GM19463 (cell line): ENCODE measurements around the gene BLOC1S3.

Source experiments
- ATAC-seq: cut with Tn5 transposase; IDR thresholded peaks from one replicate; pipeline ENCODE4 v1.9.1; 2021; ENCODE audit warnings: mild to moderate bottlenecking, moderate library complexity; ENCODE audit not compliant: unreplicated experiment

Gene BLOC1S3

GRCh38 chr19:45178262-45179071 is at the start of gene BLOC1S3:
Gene BLOC1S3, plus strand, starts transcription at chr19:45178784. Its CDS starts 513 bp downstream, at chr19:45179297.
- peak; percentile 78 for ATAC-seq

DNA sequence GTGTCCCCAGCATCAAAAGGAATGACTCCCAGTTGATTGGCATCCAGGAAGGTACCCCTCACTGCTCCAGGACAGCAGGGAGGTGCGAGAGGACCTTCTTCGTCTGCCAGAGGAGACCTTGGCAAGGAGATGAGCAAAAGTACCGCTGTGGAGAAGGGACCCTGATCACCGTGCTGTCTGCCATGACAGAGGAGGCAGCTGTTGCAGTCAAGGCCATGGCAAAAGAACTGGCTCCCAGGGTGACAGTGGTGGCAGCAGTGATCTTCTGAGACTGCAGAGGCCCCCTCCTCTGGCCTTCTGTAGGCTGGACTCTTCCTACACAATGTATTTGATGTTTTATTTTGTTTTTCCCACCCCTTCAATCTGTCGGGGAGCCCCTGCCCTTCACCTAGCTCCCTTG is 49.8 kb upstream of the BLOC1S3 start:
- no peak for ATAC-seq

GRCh38 chr19:45130236-45130635 is 48.3 kb upstream of the BLOC1S3 start:
- ATAC-seq = no peak

GRCh38 chr19:45130888-45131615 is 47.5 kb upstream of the BLOC1S3 start:
- no peak for ATAC-seq

DNA sequence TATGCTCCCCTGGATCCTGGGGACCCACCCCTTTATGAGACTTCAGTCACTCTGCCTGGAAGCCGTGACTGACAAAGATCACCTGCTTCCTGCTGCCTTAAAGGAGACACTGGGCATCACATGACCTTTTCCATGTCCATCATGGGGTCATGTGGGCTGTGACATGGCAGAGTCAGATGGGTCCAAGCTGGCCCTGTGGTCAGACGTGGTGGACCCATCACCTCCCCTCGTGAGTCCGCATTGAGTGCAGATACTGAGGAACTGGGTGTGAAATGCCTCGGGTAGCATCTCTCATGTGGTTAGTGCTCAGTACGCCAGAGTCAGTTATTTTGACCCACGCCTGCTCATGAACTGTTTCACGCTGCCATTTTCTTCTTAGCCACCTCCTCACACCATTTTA is 44.9 kb upstream of the BLOC1S3 start:
- ATAC-seq = no peak

DNA sequence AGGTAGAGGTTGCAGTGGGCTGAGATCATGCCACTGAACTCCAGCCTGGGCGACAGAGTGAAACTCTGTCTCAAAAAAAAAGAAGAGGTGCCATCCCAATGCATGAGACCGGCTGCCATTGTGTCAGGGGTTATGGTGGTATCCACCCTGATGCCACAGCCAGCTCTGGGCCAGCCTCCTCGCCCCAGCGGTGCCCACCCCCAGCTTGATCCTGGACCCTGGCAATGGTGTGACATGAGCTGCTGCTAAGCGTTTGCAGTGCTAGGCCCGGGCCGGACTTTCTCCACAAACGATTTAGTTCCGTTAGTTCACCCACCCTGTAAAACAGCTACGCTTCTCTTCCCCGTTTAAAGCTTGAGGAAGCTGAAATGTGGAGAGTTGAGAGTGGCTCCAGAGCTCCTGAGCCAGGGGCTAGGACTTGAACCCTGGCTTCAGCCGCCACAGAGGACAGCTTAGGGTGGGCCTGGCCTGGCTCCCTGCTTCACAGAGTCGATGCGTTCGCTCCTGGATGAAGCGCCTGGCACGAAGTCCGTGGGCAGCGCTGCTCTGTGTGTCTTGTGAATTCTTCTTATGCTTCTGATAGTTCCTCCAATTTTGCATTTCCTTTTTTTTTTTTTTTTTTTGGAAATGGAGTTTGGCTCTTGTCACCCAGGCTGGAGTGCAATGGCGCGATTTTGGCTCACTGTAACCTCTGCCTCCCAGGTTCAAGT is 43.3 kb upstream of the BLOC1S3 start:
- no peak for ATAC-seq

DNA sequence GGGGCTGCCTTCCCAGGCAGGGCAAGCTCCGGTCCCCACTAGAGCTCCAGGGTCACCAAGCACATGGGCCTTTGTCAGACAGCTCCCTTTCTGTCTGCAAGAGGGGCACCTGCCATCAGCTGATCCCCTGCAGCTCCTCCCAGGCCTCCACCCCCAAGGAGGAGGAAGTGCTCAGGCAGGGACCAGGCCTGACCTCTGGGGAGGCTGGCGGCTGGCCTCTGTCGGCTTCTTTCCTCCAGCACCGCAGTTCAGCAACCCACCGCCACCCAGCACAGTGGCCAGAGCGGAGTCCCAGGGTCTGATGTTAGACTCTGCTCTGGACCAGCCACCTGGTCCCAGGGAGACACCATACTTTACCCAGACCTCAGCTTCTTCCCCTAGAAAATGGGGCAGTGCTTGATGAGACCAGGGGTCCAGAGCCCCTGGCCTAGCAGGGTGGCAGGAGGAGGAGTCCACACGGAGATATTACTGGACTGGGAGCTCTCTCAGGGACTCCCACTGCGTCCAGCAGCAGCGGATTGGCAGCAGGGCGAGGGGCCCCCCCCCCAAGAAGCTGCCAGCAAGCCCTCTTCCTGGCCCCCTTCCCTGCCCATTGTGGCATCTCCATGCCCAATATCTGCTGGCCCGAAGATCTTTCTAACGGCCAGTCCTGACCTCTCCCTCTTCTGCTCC is 41.9 kb upstream of the BLOC1S3 start:
- no peak for ATAC-seq

DNA sequence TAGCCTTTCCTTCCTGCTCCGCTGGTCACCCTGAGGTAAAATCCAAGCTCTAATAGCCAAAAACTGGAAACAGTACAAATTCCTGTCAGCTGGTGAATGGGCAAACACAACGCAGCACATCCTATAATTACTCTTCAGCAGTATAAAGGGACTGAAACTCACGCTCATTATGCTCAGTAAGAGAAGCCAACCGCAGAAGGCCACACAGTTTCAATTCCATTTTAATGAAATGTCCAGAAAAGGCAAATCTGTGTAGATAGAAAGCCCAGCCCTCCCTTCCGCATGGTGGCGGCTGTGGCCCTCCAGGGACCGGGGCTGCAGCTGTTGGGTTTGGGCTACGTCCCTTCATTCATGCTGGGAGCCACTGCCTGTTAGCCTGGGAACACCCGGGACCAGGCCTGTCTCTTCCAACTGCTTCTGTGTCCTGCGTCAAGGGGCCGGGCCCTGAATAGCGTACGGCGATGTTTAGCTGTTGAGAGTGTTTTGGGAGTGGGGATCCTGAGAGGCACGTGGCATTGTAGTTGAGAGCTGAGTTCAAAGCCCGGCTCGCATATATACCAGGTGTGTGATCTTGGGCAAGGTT is 41.3 kb upstream of the BLOC1S3 start:
- peak; percentile 82 for ATAC-seq

DNA sequence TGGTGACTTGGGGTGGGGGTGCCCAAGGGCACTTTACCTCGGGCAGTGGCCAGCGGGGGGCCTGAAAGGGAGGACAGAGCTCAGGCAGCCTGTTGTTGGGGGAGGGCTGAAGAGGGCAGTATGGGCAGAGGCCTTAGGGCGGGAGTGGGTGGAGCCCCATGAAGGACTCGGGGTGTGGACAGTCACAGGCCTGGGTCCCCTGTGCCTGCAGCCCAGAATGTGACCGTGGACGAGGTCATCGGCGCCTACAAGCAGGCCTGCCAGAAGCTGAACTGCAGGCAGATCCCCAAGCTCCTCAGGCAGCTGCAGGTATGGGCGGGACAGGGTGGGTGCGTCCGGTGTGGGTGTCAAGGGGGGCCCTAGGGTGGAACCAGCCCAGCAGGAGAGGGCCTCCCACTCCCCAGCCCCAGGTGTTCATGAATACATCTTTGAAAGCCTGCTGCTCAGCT is 40.3 kb upstream of the BLOC1S3 start:
- ATAC-seq = no peak

GRCh38 chr19:45139286-45140143 is 39.1 kb upstream of the BLOC1S3 start:
- ATAC-seq = no peak

DNA sequence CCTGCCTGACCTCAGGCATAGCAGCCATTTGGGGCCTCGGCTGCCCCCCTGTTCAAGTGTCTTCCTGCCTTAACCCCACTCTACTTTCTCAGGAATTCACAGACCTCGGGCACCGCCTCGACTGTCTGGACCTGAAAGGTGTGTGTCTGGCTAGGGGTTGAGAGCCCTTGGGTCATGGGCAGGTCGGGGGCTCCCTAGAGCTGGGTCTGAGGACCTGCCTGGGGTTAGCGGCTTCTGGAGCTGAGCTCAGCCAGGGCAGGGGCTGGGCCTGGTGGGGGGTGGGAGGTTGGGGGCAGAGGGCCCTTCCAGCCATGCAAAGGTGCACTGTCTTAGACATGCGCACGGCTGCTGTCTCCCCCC is 38.5 kb upstream of the BLOC1S3 start:
- no peak for ATAC-seq

DNA sequence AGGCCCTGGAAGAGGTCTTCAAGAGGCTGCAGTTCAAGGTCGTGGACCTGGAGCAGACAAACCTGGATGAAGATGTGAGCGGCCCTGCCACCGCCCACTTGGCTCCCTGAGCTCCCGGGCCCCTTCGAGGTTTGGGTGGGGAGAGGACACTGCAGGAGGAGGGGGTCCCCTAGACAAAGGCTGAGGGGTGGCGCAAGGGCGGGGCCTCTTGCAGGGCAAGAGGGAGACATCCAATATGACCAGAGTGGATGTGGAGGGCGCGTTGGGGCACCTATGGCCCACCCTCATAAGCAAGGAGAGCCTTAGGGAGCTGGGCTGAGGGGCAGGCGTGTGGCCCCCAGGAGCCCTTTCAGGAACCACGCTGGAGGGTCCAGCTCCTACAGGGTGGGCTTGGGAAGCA is 38.1 kb upstream of the BLOC1S3 start:
- ATAC-seq = no peak

GRCh38 chr19:45141203-45141900 is 37.2 kb upstream of the BLOC1S3 start:
- ATAC-seq = no peak

GRCh38 chr19:45142016-45142725 is 36.4 kb upstream of the BLOC1S3 start:
- ATAC-seq = no peak

DNA sequence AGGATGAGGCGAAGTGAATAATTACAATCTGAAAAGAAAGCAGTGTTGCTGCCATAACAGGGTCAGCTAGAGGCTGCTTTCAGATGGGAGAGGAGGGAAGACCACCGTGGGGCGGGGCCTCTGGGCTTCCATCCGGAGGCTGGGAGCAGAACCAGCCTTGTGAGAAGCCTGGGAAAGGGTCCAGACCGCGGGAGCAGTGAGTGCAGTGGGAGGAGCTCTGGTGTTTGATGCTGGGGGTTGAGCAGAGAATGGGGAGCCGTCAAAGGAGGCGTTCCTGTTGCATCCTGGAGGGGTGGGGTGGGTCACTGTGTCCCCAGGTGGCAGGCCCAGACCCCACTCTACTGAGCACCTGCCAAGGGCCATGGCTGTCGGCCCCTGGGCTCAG is 35.9 kb upstream of the BLOC1S3 start:
- no peak for ATAC-seq

DNA sequence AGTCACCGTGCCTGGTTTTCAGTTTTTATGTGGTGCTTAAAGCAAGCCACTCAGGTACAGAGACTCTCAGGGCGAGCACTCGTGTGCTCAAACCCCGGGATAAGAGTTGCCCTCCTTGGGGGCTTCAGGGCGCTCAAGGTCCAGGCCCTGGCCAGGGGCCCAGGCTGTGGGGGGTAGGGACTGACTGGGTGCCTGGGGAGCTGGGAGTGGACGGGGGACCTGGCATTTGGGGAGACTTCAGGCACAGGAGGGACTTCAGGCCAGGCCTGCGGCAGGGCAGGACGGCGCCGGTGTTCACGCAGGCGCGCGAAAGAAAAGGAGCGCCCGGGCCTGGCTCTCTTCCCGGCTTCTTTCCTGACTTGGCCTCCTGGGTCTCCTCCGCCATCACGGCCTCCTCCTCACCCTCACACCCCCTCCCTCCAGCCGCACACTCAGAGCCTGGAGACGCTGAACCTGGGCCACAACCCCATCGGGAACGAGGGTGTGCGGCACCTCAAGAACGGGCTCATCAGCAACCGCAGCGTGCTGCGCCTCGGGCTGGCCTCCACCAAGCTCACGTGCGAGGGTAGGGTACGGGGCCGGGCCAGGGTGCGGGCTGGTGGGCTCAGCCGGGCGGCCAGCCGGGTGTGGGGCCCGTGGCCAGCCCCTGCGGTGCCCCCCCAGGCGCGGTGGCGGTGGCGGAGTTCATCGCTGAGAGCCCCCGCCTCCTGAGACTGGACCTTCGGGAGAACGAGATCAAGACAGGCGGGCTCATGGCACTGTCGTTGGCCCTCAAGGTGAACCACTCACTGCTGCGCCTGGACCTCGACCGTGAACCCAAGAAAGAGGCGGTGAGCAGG is 33.9 kb upstream of the BLOC1S3 start:
- ATAC-seq = no peak

GRCh38 chr19:45145270-45146189 is 33.1 kb upstream of the BLOC1S3 start:
- ATAC-seq = no peak
